Ishikawa (cell line): Measurements from ENCODE around the gene COA4.

Experiments used
- CEBPB ChIP-seq: IDR thresholded peaks from 2 replicates; pipeline ENCODE4 v1.6.1; 2012
- CREB1 ChIP-seq: IDR thresholded peaks from 2 replicates; pipeline ENCODE4 v1.6.1; 2012; ENCODE audit warnings: low read depth
- EGR1 ChIP-seq: IDR thresholded peaks from 2 replicates; pipeline ENCODE4 v1.6.1; 2012
- EP300 ChIP-seq: IDR thresholded peaks from 2 replicates; pipeline ENCODE4 v1.6.1; 2012; ENCODE audit warnings: borderline replicate concordance
- FOXM1 ChIP-seq: IDR thresholded peaks from 2 replicates; pipeline ENCODE4 v1.6.1; 2012; ENCODE audit warnings: low read depth, borderline replicate concordance
- NFIC ChIP-seq: IDR thresholded peaks from 2 replicates; pipeline ENCODE4 v1.6.1; 2012
- RAD21 ChIP-seq: IDR thresholded peaks from 2 replicates; pipeline ENCODE4 v1.6.1; 2012; ENCODE audit warnings: low read depth
- TAF1 ChIP-seq: IDR thresholded peaks from 2 replicates; pipeline ENCODE4 v1.6.1; 2012; ENCODE audit warnings: low read depth, mild to moderate bottlenecking
- TCF12 ChIP-seq: IDR thresholded peaks from 2 replicates; pipeline ENCODE4 v1.6.1; 2012; ENCODE audit warnings: low read depth
- TEAD4 ChIP-seq: IDR thresholded peaks from 2 replicates; pipeline ENCODE4 v1.6.1; 2012
- YY1 ChIP-seq: IDR thresholded peaks from 2 replicates; pipeline ENCODE4 v1.6.1; 2012; ENCODE audit warnings: low read depth
- ZBTB7A ChIP-seq: IDR thresholded peaks from 2 replicates; pipeline ENCODE4 v1.6.1; 2012; ENCODE audit warnings: low read depth
- TF ChIP-seq, protein P1 (sequence below): IDR thresholded peaks from 2 replicates; pipeline ENCODE4 v1.6.1; 2012; ENCODE audit warnings: low read depth, mild to moderate bottlenecking
- TF ChIP-seq, protein P2 (sequence below): IDR thresholded peaks from 2 replicates; pipeline ENCODE4 v1.6.1; 2012
- TF ChIP-seq, protein P3 (sequence below): IDR thresholded peaks from 2 replicates; pipeline ENCODE4 v1.6.1; 2012

The COA4 gene

DNA sequence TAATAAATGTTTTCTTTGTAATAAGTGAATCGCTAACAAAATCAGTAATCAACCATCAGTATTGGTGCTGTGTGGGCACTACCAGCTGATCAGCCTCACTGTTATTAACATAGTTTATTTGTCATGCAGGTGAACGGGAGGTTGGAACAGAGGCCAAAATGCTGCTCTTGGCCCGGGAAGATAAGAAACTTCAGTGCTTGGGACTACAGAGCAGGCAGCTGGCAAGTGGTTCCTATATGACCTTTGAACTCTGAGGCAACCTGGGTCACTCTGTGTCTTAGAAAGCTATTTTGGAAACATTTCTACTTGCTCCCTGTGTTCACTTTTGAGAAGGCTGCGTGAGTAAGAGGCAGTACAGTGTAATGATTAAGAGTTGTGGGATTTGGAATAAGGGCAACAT lies 37.6 kb upstream of the COA4 start:
- TF ChIP-seq ZBTB7A: no peak
- TF ChIP-seq EGR1: no peak
- no peak for TF ChIP-seq TCF12
- TF ChIP-seq CREB1: no peak
- no peak for TF ChIP-seq CEBPB
- TF ChIP-seq FOXM1: no peak
- TF ChIP-seq, protein P1, sequence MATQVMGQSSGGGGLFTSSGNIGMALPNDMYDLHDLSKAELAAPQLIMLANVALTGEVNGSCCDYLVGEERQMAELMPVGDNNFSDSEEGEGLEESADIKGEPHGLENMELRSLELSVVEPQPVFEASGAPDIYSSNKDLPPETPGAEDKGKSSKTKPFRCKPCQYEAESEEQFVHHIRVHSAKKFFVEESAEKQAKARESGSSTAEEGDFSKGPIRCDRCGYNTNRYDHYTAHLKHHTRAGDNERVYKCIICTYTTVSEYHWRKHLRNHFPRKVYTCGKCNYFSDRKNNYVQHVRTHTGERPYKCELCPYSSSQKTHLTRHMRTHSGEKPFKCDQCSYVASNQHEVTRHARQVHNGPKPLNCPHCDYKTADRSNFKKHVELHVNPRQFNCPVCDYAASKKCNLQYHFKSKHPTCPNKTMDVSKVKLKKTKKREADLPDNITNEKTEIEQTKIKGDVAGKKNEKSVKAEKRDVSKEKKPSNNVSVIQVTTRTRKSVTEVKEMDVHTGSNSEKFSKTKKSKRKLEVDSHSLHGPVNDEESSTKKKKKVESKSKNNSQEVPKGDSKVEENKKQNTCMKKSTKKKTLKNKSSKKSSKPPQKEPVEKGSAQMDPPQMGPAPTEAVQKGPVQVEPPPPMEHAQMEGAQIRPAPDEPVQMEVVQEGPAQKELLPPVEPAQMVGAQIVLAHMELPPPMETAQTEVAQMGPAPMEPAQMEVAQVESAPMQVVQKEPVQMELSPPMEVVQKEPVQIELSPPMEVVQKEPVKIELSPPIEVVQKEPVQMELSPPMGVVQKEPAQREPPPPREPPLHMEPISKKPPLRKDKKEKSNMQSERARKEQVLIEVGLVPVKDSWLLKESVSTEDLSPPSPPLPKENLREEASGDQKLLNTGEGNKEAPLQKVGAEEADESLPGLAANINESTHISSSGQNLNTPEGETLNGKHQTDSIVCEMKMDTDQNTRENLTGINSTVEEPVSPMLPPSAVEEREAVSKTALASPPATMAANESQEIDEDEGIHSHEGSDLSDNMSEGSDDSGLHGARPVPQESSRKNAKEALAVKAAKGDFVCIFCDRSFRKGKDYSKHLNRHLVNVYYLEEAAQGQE: no peak

DNA sequence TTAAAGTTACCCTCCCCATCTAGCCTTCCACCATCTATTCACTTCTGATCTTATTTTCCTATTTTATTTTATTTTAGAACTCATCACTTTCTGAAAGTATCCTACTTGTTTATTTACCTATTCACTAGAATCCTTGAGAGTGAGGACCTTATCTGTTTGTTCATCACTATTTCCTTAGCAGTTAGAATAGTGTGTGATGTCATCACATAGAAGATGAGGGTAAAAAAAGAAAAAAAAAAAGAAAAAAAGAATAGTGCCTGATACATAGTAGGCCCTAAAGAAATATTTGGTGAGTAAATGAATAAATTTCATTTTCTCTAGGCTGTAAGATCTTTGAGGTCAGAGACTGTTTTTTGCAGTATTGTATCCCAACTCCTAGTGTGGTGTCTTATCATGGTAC lies 36.8 kb upstream of the COA4 start:
- TF ChIP-seq, protein P2, sequence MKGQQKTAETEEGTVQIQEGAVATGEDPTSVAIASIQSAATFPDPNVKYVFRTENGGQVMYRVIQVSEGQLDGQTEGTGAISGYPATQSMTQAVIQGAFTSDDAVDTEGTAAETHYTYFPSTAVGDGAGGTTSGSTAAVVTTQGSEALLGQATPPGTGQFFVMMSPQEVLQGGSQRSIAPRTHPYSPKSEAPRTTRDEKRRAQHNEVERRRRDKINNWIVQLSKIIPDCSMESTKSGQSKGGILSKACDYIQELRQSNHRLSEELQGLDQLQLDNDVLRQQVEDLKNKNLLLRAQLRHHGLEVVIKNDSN: no peak
- TF ChIP-seq RAD21 (no peak), NFIC (no peak), EGR1 (no peak), FOXM1 (no peak), TCF12 (no peak), YY1 (no peak), TAF1 (no peak), CEBPB (no peak), CREB1 (no peak), TEAD4 (no peak), ZBTB7A (no peak), EP300 (no peak)
- TF ChIP-seq, protein P3, sequence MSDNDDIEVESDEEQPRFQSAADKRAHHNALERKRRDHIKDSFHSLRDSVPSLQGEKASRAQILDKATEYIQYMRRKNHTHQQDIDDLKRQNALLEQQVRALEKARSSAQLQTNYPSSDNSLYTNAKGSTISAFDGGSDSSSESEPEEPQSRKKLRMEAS: no peak

DNA sequence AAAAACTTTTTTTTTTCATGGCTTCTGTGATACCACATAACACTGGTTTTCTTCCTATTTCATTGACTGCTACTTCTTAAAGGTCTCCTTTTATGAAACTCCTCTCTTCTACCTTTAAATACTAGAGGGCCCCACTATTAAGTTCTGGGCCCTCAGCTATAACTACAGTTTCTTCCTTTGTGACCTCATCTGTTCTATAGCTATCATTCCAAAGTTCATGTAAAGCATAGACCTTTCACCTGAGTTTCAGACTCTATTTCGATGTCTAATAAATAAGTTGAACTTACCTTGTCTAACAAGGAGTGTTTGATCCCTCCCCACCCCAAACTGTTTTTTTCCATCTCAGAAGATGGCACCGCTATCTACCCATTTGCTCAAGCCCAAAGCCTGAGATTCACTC lies 35.4 kb upstream of the COA4 start:
- TF ChIP-seq FOXM1 (no peak), TAF1 (no peak), EGR1 (no peak), EP300 (no peak), TEAD4 (no peak)

DNA sequence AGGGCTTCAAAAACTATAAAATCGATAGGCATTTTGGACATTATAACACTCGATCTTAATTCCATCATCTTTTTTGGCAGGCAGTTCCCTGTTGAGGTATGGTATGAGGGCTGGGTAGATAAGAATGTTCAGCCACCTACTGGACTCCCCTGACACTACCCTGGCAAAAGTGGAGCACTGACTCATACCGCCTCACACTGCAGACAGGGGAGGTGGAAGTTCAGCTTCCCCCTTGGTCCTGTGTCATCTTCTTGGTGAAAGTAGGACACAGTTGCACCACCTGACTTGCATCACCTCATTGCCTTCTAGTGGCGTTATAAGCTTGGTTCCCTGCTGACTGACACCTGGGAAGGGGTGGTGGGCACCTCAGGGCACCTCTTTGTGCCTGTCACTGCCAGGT lies 30.5 kb upstream of the COA4 start:
- TF ChIP-seq TAF1: no peak
- TF ChIP-seq, protein P3: no peak
- no peak for TF ChIP-seq YY1
- no peak for TF ChIP-seq NFIC
- no peak for TF ChIP-seq FOXM1
- no peak for TF ChIP-seq ZBTB7A
- TF ChIP-seq, protein P2: no peak
- no peak for TF ChIP-seq EP300
- TF ChIP-seq, protein P1: no peak
- TF ChIP-seq CREB1: no peak
- TF ChIP-seq RAD21: no peak
- TF ChIP-seq CEBPB: no peak

DNA sequence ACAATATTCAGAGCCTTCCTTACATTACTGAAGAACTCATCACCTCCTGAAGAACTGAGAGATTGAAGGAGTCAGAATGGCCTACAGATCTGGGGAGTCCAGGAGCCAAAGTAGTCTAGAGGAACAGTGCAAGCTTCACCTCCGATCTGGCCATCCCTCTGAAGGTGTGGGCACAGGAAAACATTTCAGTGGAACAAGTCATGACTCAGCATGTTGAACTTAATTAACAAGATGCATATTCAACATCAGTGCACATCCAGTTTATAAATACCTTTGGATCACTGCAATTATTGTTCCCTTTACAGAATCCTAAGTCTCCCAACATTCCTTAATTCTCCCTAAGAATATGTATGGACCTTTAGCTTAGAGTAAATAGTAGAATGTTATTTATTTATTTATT lies 25.7 kb upstream of the COA4 start:
- TF ChIP-seq NFIC (no peak), EGR1 (no peak), TEAD4 (no peak), CREB1 (no peak), TCF12 (no peak), FOXM1 (no peak)

DNA sequence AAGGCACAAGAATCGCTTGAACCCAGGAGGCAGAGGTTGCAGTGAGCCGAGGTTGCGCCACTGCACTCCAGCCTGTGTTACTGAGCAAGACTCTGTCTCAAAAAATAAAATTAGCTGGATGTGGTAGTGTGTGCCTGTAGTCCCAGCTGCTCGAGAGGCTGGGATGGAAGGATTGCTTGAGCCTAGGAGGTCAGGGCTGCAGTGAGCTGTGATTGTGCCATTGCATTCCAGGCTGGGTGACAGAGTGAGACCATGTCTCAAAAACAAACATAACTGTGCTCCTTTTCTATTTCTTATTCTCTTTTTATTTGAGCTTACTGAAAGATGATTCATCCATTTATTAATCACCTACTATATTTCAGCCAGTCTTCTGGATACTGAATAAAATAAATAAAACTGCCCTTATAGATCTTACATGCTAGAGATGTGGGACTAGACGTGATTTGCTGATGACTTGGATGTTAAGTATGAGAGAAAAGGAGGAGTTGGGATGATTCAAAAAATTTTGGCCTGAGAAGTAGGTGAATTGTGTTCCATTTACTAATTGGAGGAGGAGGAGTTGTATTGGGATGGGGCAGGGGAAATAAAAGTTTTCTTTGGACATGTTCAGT lies 18.2 kb upstream of the COA4 start:
- TF ChIP-seq, protein P3: no peak
- TF ChIP-seq EGR1 (no peak), CEBPB (no peak), EP300 (no peak), TEAD4 (no peak), RAD21 (no peak), CREB1 (no peak), TAF1 (no peak), TCF12 (no peak)
- TF ChIP-seq, protein P1: no peak
